ENCODE data around the gene YTHDC2. TPM values are rescaled to one million over a fixed set of nuclear protein-coding genes. Genes with fewer than 3 reads are reported as not detected.

The YTHDC2 gene
- total RNA-seq, 2 donors from 2014 or later = 20.8 to 36.9 TPM

- intact Hi-C loops (cut with DNase I) = no loop called here
- Histone ChIP-seq H3K27ac (no peak overlapping the region), H3K36me3 (replicated peaks in 1 of 2; ENCODE audit: insufficient read depth in 1 of 2, low read depth in 2 of 2) (peaks cover 6 to 7% of the 10 kb centered on the region in 2 donors), H3K27me3 (no peaks in the 10 kb centered on the region), H3K9me3 (no peaks in the 10 kb centered on the region), H3K4me3 (no peak overlapping the region), H3K4me1 (no peaks in the 10 kb centered on the region)
- no peak for TF ChIP-seq POLR2A (IDR thresholded peaks at IDR 0.05)
- TF ChIP-seq CTCF (IDR thresholded peaks at IDR 0.05) = no peak
- ATAC-seq = no peak
- no peak for DNase-seq
Measured at GRCh38 chr5:113552620-113553019, 39.1 kb downstream of the YTHDC2 start.

- no peak for TF ChIP-seq POLR2A (IDR thresholded peaks at IDR 0.05)
- TF ChIP-seq CTCF (IDR thresholded peaks at IDR 0.05) = no peak
- Histone ChIP-seq H3K9me3 (no peaks in the 10 kb centered on the region), H3K36me3 (replicated peaks in 1 of 2; ENCODE audit: insufficient read depth in 1 of 2, low read depth in 2 of 2) (peaks cover 0 to 12% of the 10 kb centered on the region in 2 donors)
Measured at GRCh38 chr5:113562828-113563400, 49.4 kb downstream of the YTHDC2 start.

GRCh38 chr5:113569396-113569795 is 55.9 kb downstream of the YTHDC2 start:
- H3K4me3 ChIP-seq = no peak overlapping the region
- TF ChIP-seq POLR2A (IDR thresholded peaks at IDR 0.05) (no peak), CTCF (IDR thresholded peaks at IDR 0.05) (no peak)
- H3K27ac ChIP-seq = no peak overlapping the region
- no peaks in the 10 kb centered on the region for H3K27me3 ChIP-seq
- H3K36me3 ChIP-seq (replicated peaks in 1 of 2; ENCODE audit: insufficient read depth in 1 of 2, low read depth in 2 of 2) = peaks cover 3 to 7% of the 10 kb centered on the region in 2 donors
- DNase-seq (no peak), ATAC-seq (no peak)
- WGBS, 2 donors = 95 to 98% methylated on average over 5 of the region's 5 CpGs
- H3K4me1 ChIP-seq = no peaks in the 10 kb centered on the region
- intact Hi-C loops (cut with DNase I) = no loop called here
- no peaks in the 10 kb centered on the region for H3K9me3 ChIP-seq

More at GRCh38 chr5:113562828-113563400, 49.4 kb downstream of the YTHDC2 start:
- no peaks in the 10 kb centered on the region for H3K4me1 ChIP-seq
- WGBS, 2 donors = 95 to 96% methylated on average over 3 of the region's 3 CpGs
- ATAC-seq = no peak
- DNase-seq = no peak
- H3K4me3 ChIP-seq = no peak overlapping the region
- intact Hi-C loops (cut with DNase I) = no loop called here
- H3K27ac ChIP-seq = no peak overlapping the region
- H3K27me3 ChIP-seq = no peaks in the 10 kb centered on the region

GRCh38 chr5:113572716-113573115 is 59.2 kb downstream of the YTHDC2 start:
- Histone ChIP-seq H3K27me3 (no peaks in the 10 kb centered on the region), H3K4me3 (no peak overlapping the region), H3K9me3 (no peaks in the 10 kb centered on the region), H3K4me1 (no peaks in the 10 kb centered on the region), H3K27ac (no peak overlapping the region), H3K36me3 (replicated peaks in 1 of 2; ENCODE audit: insufficient read depth in 1 of 2, low read depth in 2 of 2) (peaks cover 3 to 7% of the 10 kb centered on the region in 2 donors)
- no peak for DNase-seq
- TF ChIP-seq POLR2A (IDR thresholded peaks at IDR 0.05) (no peak), CTCF (IDR thresholded peaks at IDR 0.05) (no peak)
- 93 to 97% methylated on average over 2 of the region's 2 CpGs for WGBS, 2 donors
- intact Hi-C loops (cut with DNase I) = no loop called here
- ATAC-seq = no peak

GRCh38 chr5:113574417-113574816 is 60.9 kb downstream of the YTHDC2 start:
- no peaks in the 10 kb centered on the region for H3K27me3 ChIP-seq
- 84% methylated on average over 2 of the region's 2 CpGs; no CpG with 5 or more reads in 1 of the 2 donors for whole genome bisulfite sequencing, 2 donors
- ATAC-seq (no peak), DNase-seq (no peak)
- no peak overlapping the region for H3K27ac ChIP-seq
- H3K9me3 ChIP-seq = no peaks in the 10 kb centered on the region
- H3K4me3 ChIP-seq = no peak overlapping the region
- intact Hi-C loops (cut with DNase I) = no loop called here
- H3K4me1 ChIP-seq = no peaks in the 10 kb centered on the region
- peaks cover 0 to 7% of the 10 kb centered on the region in 2 donors for H3K36me3 ChIP-seq (replicated peaks in 1 of 2; ENCODE audit: insufficient read depth in 1 of 2, low read depth in 2 of 2)
- TF ChIP-seq CTCF (IDR thresholded peaks at IDR 0.05) (no peak), POLR2A (IDR thresholded peaks at IDR 0.05) (no peak)
